ENCODE measurements around the gene AASDH. TPM values are rescaled to one million over a fixed set of nuclear protein-coding genes. Genes with fewer than 3 reads are reported as not detected.
A peak's percentile ranks its signal among the peaks of the same experiment; 100 is the strongest.

The AASDH gene
- 8.4 and 9.6 TPM in 2 replicates for total RNA-seq (2014; rRNA removed; shearing (Covaris generic))

- H3K27ac ChIP-seq: peak within 1 kb of the TSS; percentile 66
- peak; percentile 92 to 95 for DNase-seq (ENCODE audit: low read depth in 1 of 2, low spot score in 2 of 2)
- peak within 1 kb of the TSS; percentile 50 for H3K4me3 ChIP-seq
- no peaks in the 10 kb centered on the region for H3K9me3 ChIP-seq (replicated peaks)
- no peaks in the 10 kb centered on the region for H3K27me3 ChIP-seq (replicated peaks)
- peaks cover 8% of the 10 kb centered on the region for H3K4me1 ChIP-seq (replicated peaks)
- peaks cover 6% of the 10 kb centered on the region; the same call in 1 of the 2 replicates for H3K36me3 ChIP-seq
These were observed at the start of gene AASDH for GRCh38 chr4:56387023-56388001. TSS of gene AASDH (minus strand) at chr4:56387491. CDS start at chr4:56384299, 3,192 bp downstream.

- H3K4me1 ChIP-seq (replicated peaks): peaks cover 4% of the 10 kb centered on the region
- H3K36me3 ChIP-seq: peaks cover 13% of the 10 kb centered on the region
- no peaks in the 10 kb centered on the region for H3K9me3 ChIP-seq (replicated peaks)
- peak; percentile 98 to 99 for DNase-seq (ENCODE audit: low read depth in 1 of 2, low spot score in 2 of 2)
- peak within 1 kb of the TSS; percentile 72 for H3K27ac ChIP-seq
- no peaks in the 10 kb centered on the region for H3K27me3 ChIP-seq (replicated peaks)
- H3K4me3 ChIP-seq: peak within 1 kb of the TSS; percentile 61
These were observed 48.0 kb upstream of the AASDH start, which contains the start of gene PPAT for GRCh38 chr4:56435140-56435926. TSS of gene PPAT (minus strand) at chr4:56435615. CDS start at chr4:56435477, 138 bp downstream.

- H3K36me3 ChIP-seq: peaks cover 6% of the 10 kb centered on the region
- H3K4me3 ChIP-seq: peak overlapping the region; percentile 61
- 0 out of 2 replicates have a peak overlapping the region, but pooled peaks have one; percentile 3 for H3K27ac ChIP-seq
- peaks cover 4% of the 10 kb centered on the region for H3K4me1 ChIP-seq (replicated peaks)
- no peaks in the 10 kb centered on the region for H3K27me3 ChIP-seq (replicated peaks)
- DNase-seq (ENCODE audit: low read depth in 1 of 2, low spot score in 2 of 2): peak in 1 of 2 experiments; percentile 60
- H3K9me3 ChIP-seq (replicated peaks): no peaks in the 10 kb centered on the region
These were observed 47.4 kb upstream of the AASDH start for GRCh38 chr4:56434599-56435139.

- no peak for DNase-seq (ENCODE audit: low read depth in 1 of 2, low spot score in 2 of 2)
- Histone ChIP-seq H3K9me3 (replicated peaks) (no peaks in the 10 kb centered on the region), H3K4me3 (no peak overlapping the region)
These were observed 46.0 kb upstream of the AASDH start for GRCh38 chr4:56433280-56433679.

GRCh38 chr4:56430203-56430602, 42.9 kb upstream of the AASDH start:
- H3K4me1 ChIP-seq (replicated peaks): peaks cover 4% of the 10 kb centered on the region
- H3K36me3 ChIP-seq: no peaks in the 10 kb centered on the region; the same call in none of the 2 replicates
- H3K4me3 ChIP-seq: no peak overlapping the region
- no peak overlapping the region for H3K27ac ChIP-seq
- no peaks in the 10 kb centered on the region for H3K9me3 ChIP-seq (replicated peaks)
- no peaks in the 10 kb centered on the region for H3K27me3 ChIP-seq (replicated peaks)
- DNase-seq (ENCODE audit: low read depth in 1 of 2, low spot score in 2 of 2): no peak

More at GRCh38 chr4:56433280-56433679, 46.0 kb upstream of the AASDH start:
- H3K4me1 ChIP-seq (replicated peaks): peaks cover 4% of the 10 kb centered on the region
- H3K36me3 ChIP-seq: no peaks in the 10 kb centered on the region; the same call in none of the 2 replicates
- H3K27me3 ChIP-seq (replicated peaks): no peaks in the 10 kb centered on the region
- no peak overlapping the region for H3K27ac ChIP-seq

GRCh38 chr4:56427179-56427578, 39.9 kb upstream of the AASDH start:
- Histone ChIP-seq H3K27me3 (replicated peaks) (no peaks in the 10 kb centered on the region), H3K4me1 (replicated peaks) (no peaks in the 10 kb centered on the region), H3K4me3 (no peak overlapping the region), H3K27ac (no peak overlapping the region), H3K9me3 (replicated peaks) (no peaks in the 10 kb centered on the region), H3K36me3 (no peaks in the 10 kb centered on the region; the same call in 1 of the 2 replicates)
- DNase-seq (ENCODE audit: low read depth in 1 of 2, low spot score in 2 of 2): no peak

- Histone ChIP-seq H3K4me3 (no peak overlapping the region), H3K9me3 (replicated peaks) (no peaks in the 10 kb centered on the region), H3K4me1 (replicated peaks) (no peaks in the 10 kb centered on the region), H3K27me3 (replicated peaks) (no peaks in the 10 kb centered on the region), H3K36me3 (no peaks in the 10 kb centered on the region), H3K27ac (no peak overlapping the region)
- no peak for DNase-seq (ENCODE audit: low read depth in 1 of 2, low spot score in 2 of 2)
These were observed 39.0 kb upstream of the AASDH start for GRCh38 chr4:56426273-56426672.

GRCh38 chr4:56425518-56425917, 38.2 kb upstream of the AASDH start:
- no peaks in the 10 kb centered on the region for H3K4me1 ChIP-seq (replicated peaks)
- H3K9me3 ChIP-seq (replicated peaks): no peaks in the 10 kb centered on the region
- H3K27ac ChIP-seq: no peak overlapping the region
- H3K4me3 ChIP-seq: no peak overlapping the region
- DNase-seq (ENCODE audit: low read depth in 1 of 2, low spot score in 2 of 2): no peak
- no peaks in the 10 kb centered on the region for H3K27me3 ChIP-seq (replicated peaks)
- no peaks in the 10 kb centered on the region for H3K36me3 ChIP-seq

GRCh38 chr4:56424697-56425514, 37.6 kb upstream of the AASDH start:
- Histone ChIP-seq H3K4me1 (replicated peaks) (no peaks in the 10 kb centered on the region), H3K9me3 (replicated peaks) (no peaks in the 10 kb centered on the region), H3K27me3 (replicated peaks) (no peaks in the 10 kb centered on the region), H3K27ac (no peak overlapping the region), H3K36me3 (no peaks in the 10 kb centered on the region), H3K4me3 (no peak overlapping the region)
- DNase-seq (ENCODE audit: low read depth in 1 of 2, low spot score in 2 of 2): peak in 1 of 2 experiments; percentile 26

- Histone ChIP-seq H3K27me3 (replicated peaks) (no peaks in the 10 kb centered on the region), H3K4me3 (no peak overlapping the region), H3K36me3 (no peaks in the 10 kb centered on the region), H3K4me1 (replicated peaks) (no peaks in the 10 kb centered on the region), H3K9me3 (replicated peaks) (no peaks in the 10 kb centered on the region), H3K27ac (no peak overlapping the region)
- DNase-seq (ENCODE audit: low read depth in 1 of 2, low spot score in 2 of 2): no peak
These were observed 36.9 kb upstream of the AASDH start for GRCh38 chr4:56424176-56424575.

- no peaks in the 10 kb centered on the region for H3K9me3 ChIP-seq (replicated peaks)
- H3K27me3 ChIP-seq (replicated peaks): no peaks in the 10 kb centered on the region
- DNase-seq (ENCODE audit: low read depth in 1 of 2, low spot score in 2 of 2): no peak
- no peak overlapping the region for H3K4me3 ChIP-seq
- no peaks in the 10 kb centered on the region for H3K4me1 ChIP-seq (replicated peaks)
- no peak overlapping the region for H3K27ac ChIP-seq
- H3K36me3 ChIP-seq: no peaks in the 10 kb centered on the region; the same call in 1 of the 2 replicates
These were observed 30.1 kb upstream of the AASDH start for GRCh38 chr4:56417396-56417795.

- H3K36me3 ChIP-seq: no peaks in the 10 kb centered on the region; the same call in 1 of the 2 replicates
- no peaks in the 10 kb centered on the region for H3K4me1 ChIP-seq (replicated peaks)
- no peaks in the 10 kb centered on the region for H3K9me3 ChIP-seq (replicated peaks)
- DNase-seq (ENCODE audit: low read depth in 1 of 2, low spot score in 2 of 2): no peak
- H3K27me3 ChIP-seq (replicated peaks): no peaks in the 10 kb centered on the region
- no peak overlapping the region for H3K4me3 ChIP-seq
- no peak overlapping the region for H3K27ac ChIP-seq
These were observed 29.1 kb upstream of the AASDH start for GRCh38 chr4:56416349-56416748.

All from SJSA1 (cell line).